ENCODE data around the gene MAP2K6. TPM values are rescaled to one million over a fixed set of nuclear protein-coding genes. Genes with fewer than 3 reads are reported as not detected.

The MAP2K6 gene
- total and polyA plus RNA-seq, 2 donors (not counting 3 experiments of a cell fraction or from before 2014, with no cell fraction given) = 5.9 to 13.9 TPM

DNA sequence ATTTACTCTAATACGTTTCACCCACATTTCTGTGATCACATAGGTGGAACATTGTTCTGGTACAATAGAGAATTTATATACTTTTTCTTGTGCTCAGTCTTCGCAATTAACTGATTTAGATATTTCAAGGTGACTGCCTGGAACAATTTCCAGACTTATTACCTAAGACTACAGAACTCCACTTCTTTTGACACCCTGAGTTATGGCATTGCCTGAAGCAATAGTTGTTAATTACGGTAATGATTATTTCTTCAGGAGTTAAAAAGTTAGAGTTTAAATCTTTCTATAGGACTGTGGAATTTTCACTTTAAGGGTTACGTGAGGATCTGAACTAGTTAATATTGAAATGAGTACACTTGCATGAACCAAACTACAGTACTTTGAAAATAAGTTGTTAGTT is 74.8 kb downstream of the MAP2K6 start:
- Histone ChIP-seq H4K20me1 (replicated peaks; ENCODE audit: control insufficient read depth, extremely low read depth, insufficient read depth, low read length) (no peaks in the 10 kb centered on the region), H3K9me3 (replicated peaks; ENCODE audit: control insufficient read depth, insufficient read depth, low read length) (no peaks in the 10 kb centered on the region), H3K4me2 (ENCODE audit: insufficient read depth, low read length) (no peak overlapping the region), H2AFZ (ENCODE audit: low read depth, low read length) (no peak overlapping the region), H3K36me3 (ENCODE audit: control insufficient read depth in 2 of 2, extremely low read depth in 1 of 2, insufficient read depth in 2 of 2, low read length in 2 of 2) (no peaks in the 10 kb centered on the region), H3K9me1 (replicated peaks; ENCODE audit: control insufficient read depth, extremely low read depth, insufficient read depth, low read length) (no peaks in the 10 kb centered on the region), H3K27me3 (ENCODE audit: control insufficient read depth in 2 of 2, insufficient read depth in 2 of 2, low read length in 2 of 2) (no peaks in the 10 kb centered on the region), H3K4me1 (ENCODE audit: control insufficient read depth, extremely low read depth, insufficient read depth, low read length) (no peaks in the 10 kb centered on the region), H3K79me2 (ENCODE audit: control insufficient read depth, insufficient read depth, low read length) (no peaks in the 10 kb centered on the region), H3K4me3 (replicated peaks in 1 of 3; ENCODE audit: insufficient read depth in 1 of 3, low read depth in 1 of 3, low read length in 3 of 3) (no peak overlapping the region), H3K27ac (ENCODE audit: insufficient read depth, low read depth, low read length) (no peak overlapping the region), H3K9ac (replicated peaks; ENCODE audit: extremely low read depth, insufficient read depth, low read length) (no peak overlapping the region)
- CTCF ChIA-PET = interaction anchor here (1.2 kb wide), 1 partner anchor 9 kb away, joined by 3 read pairs; no protein-coding TSS in a partner anchor
- intact Hi-C loops (cut with micrococcal nuclease) = no loop called here
- no TSS peak for BruUV-seq (replicated peaks)
- dilution Hi-C loops (cut with MboI; ENCODE audit: extremely low pct_ligation_motif_present, low sequenced_read_pairs) = no loop called here
- TF ChIP-seq GATA2 (IDR thresholded peaks at IDR 0.05; ENCODE audit: insufficient read depth, insufficient read length, low read depth, low read length) (no peak), JUN (IDR thresholded peaks at IDR 0.05; ENCODE audit: borderline replicate concordance, insufficient read depth, insufficient read length, low read depth) (no peak), FOS (IDR thresholded peaks at IDR 0.05; ENCODE audit: borderline replicate concordance, insufficient read depth, low read length) (no peak), POLR2A (IDR thresholded peaks at IDR 0.05; ENCODE audit: low read depth, low read length) (no peak), EZH2 (IDR thresholded peaks at IDR 0.05; ENCODE audit: borderline replicate concordance, low read depth, low read length, severe bottlenecking) (no peak), POLR2AphosphoS5 (IDR thresholded peaks at IDR 0.05; ENCODE audit: insufficient read depth, low read depth, low read length) (no peak), MYC (IDR thresholded peaks at IDR 0.05; ENCODE audit: low read depth, low read length) (no peak)
- TF ChIP-seq, protein P1, sequence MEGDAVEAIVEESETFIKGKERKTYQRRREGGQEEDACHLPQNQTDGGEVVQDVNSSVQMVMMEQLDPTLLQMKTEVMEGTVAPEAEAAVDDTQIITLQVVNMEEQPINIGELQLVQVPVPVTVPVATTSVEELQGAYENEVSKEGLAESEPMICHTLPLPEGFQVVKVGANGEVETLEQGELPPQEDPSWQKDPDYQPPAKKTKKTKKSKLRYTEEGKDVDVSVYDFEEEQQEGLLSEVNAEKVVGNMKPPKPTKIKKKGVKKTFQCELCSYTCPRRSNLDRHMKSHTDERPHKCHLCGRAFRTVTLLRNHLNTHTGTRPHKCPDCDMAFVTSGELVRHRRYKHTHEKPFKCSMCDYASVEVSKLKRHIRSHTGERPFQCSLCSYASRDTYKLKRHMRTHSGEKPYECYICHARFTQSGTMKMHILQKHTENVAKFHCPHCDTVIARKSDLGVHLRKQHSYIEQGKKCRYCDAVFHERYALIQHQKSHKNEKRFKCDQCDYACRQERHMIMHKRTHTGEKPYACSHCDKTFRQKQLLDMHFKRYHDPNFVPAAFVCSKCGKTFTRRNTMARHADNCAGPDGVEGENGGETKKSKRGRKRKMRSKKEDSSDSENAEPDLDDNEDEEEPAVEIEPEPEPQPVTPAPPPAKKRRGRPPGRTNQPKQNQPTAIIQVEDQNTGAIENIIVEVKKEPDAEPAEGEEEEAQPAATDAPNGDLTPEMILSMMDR (IDR thresholded peaks at IDR 0.05; ENCODE audit: extremely low read depth in 1 of 2, insufficient read depth in 1 of 2, low read depth in 1 of 2, low read length in 2 of 2) = no peak
- TF ChIP-seq, protein P2, sequence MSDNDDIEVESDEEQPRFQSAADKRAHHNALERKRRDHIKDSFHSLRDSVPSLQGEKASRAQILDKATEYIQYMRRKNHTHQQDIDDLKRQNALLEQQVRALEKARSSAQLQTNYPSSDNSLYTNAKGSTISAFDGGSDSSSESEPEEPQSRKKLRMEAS (IDR thresholded peaks at IDR 0.05; ENCODE audit: insufficient read depth, insufficient read length) = no peak
- DNase-seq (ENCODE audit: low read depth, low spot score) (no peak), FAIRE-seq (no peak)
- POLR2A ChIA-PET = no interaction called here

Measured in endothelial cell of umbilical vein (primary cell).